HG03457 (cell line): ENCODE measurements around the gene ECHDC3.
"Not testable (repeated sequence)": the region's sequence is repeated elsewhere in the genome, so short reads cannot be mapped to it uniquely, and the experiment has no call there.

ENCODE experiments used
- ATAC-seq: cut with Tn5 transposase; IDR thresholded peaks from one replicate; pipeline ENCODE4 v1.9.1; 2021; ENCODE audit warnings: moderate number of reproducible peaks; ENCODE audit not compliant: unreplicated experiment

ECHDC3 gene, protein sequence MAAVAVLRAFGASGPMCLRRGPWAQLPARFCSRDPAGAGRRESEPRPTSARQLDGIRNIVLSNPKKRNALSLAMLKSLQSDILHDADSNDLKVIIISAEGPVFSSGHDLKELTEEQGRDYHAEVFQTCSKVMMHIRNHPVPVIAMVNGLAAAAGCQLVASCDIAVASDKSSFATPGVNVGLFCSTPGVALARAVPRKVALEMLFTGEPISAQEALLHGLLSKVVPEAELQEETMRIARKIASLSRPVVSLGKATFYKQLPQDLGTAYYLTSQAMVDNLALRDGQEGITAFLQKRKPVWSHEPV

DNA sequence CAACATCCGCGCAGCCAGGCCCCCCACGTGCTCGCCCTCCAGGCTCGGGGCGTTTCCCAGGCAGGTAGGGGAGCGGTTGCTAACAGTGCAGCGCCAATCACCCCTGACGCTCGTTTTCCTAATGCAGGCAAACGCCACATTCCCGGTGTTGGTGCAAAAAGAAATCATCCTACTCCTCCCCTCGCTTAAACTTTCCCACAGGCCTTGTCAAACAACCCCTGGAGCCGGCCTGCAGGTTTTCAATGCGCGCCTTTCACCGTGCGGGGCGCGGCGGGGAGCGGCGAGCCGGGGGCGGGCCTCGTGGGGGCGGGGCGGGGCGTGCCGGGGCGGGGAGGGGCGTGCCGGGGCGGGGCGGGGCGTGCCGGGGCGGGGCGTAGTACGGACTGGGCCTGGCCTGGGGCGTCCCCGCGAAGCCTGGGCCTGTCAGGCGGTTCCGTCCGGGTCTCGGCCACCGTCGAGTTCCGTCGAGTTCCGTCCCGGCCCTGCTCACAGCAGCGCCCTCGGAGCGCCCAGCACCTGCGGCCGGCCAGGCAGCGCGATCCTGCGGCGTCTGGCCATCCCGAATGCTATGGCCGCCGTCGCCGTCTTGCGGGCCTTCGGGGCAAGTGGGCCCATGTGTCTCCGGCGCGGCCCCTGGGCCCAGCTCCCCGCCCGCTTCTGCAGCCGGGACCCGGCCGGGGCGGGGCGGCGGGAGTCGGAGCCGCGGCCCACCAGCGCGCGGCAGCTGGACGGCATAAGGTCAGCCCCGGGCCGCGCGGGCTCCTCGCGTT lies at the start of gene ECHDC3:
Gene ECHDC3, plus strand, starts transcription at position 374 of the 770 bp plus-strand sequence. Its CDS starts 195 bp downstream, at position 569.
- ATAC-seq = peak; percentile 64

DNA sequence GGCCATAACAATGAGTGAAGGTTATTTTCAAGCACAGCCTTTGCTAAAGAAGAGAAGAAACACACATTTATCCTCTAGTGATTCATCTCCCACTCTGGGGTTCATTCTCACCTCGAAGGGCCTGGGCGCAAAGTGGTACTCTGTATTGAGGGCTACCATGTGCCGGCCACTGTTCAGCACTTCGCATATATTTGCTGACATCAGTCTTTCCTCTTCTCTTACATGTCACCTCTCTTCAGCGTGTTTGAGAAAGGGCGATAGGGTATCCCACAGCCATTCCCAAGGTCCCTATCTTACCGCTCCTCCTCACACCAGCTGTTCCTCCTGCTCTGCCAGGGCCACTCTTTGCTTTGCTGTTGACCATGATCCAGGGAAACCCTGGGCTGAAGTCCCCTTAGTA lies 48.8 kb upstream of the ECHDC3 start:
- no peak for ATAC-seq

GRCh38 chr10:11695779-11696178 lies 46.4 kb upstream of the ECHDC3 start:
- no peak for ATAC-seq

DNA sequence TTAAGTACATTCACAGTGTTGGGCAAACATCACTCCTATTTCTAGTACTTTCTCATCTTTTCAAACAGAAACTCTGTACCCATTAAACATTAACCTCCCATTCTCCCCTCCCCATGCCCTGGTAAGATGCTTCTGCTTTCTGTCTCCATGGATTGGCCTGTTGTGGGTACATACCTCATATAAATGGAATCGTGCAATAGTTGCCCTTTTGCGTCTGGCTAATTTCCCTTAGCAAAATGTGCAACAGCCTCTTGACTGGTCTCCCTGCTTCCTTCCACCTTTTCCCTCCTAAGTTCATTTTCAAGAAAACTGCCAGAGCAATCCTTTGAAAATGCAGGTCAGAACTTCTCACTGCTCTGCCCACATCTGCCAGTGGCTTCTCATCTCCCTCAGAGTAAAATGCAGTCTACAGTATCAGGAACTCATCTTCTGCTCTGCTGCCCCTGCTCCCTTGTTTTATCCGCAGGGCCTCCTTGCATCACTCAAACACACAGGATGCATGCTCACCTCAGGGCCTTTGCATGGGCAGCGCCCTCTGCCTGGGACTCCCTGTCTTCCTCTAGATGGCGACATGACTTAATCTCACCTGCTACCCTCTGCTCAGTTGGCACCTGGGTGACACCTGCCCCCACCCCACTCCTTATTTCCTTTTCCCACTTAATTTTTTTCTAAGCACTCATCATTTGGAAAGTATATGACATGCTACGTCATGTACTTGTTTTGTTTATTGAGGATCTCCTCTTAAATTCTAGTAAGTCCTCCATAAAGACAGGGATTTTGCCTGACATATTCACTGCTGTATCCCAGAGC lies 44.3 kb upstream of the ECHDC3 start:
- peak; percentile 48 for ATAC-seq

- peak; percentile 70 for ATAC-seq
These were observed 43.3 kb upstream of the ECHDC3 start for GRCh38 chr10:11698691-11699549.

GRCh38 chr10:11699550-11700097 lies 42.6 kb upstream of the ECHDC3 start:
- ATAC-seq = no peak

- ATAC-seq = no peak
These were observed 41.6 kb upstream of the ECHDC3 start for GRCh38 chr10:11700539-11700938.

- no peak for ATAC-seq
These were observed 40.6 kb upstream of the ECHDC3 start for GRCh38 chr10:11701451-11702095.

- no peak for ATAC-seq
These were observed 39.9 kb upstream of the ECHDC3 start for GRCh38 chr10:11702264-11702663.

- no peak for ATAC-seq
These were observed 38.1 kb upstream of the ECHDC3 start for GRCh38 chr10:11704092-11704491.

DNA sequence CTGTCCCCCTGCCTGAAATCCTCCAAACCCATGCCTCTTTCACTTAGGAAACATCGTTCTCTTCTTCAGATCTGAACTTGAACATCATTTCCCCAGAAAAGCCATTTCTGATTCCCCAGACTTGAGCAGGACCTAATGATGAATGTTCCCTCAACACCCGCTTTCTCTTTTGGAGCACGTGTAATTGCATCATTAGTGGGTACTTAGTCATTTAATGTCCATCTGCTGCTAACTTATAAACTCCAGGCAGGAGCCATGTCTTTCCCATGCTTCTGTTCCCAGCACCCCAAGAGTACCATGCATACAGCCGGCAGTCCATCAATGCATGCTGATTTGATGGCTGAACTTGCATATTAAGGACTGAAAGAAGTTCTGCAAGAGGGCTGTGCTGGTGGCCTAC lies 36.5 kb upstream of the ECHDC3 start:
- no peak for ATAC-seq

GRCh38 chr10:11706895-11707567 lies 35.2 kb upstream of the ECHDC3 start:
- no peak for ATAC-seq

DNA sequence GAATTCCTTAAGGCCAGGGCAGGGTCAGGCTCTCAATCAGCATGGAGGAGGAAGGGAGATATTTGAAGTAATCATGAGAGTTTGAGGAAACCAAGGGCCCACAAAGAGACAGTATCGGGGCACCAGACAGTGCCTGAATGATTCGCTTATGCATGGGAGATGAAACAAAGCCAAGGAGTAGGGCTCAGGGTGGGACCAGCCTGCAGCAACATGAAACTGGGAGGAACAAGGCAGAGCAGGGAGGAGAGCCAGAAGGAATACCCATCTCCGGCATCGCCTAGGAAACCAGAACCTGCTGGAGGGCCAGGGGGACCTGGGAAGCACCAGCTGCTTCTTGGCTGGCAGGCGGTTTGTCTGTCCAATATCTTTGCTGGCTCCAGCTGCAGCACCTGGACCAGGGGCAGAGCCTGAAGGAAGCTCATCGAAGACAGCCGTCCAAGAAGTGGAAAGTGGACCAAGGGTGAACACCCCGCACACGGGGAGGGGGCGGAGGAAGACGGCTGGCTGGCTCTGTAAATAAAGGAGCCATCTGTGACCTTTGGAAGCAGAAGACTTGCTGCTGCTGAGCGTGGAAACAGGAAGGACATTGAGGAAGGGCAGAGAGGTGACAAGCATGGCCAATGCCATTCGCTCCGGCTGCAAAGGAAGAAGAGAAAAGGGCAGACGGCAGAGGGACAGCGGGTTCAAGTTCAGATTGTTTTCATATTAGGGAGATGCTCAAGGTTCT lies 34.4 kb upstream of the ECHDC3 start:
- ATAC-seq = no peak

GRCh38 chr10:11708801-11709200 lies 33.4 kb upstream of the ECHDC3 start:
- not testable (repeated sequence) for ATAC-seq

DNA sequence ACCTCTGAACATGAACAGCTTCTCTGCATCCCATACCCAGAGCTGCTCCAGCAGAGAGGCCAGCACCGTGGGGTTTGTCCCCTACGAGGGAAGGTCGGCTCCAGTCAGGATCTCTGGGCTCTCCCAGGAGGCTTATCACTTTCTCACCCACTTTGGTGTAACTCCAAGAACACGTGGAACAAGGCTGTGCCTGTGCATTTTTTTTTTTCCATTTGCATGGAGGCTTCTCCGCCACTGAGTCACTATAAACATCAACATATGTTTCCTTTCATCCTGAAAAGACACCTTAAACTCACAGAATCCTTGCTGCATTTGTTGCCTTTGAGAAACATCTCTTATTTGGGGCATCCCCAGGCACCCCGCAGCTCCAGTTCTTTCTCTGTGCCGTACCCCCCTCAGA lies 29.4 kb upstream of the ECHDC3 start:
- ATAC-seq = no peak

- ATAC-seq = no peak
These were observed 28.9 kb upstream of the ECHDC3 start for GRCh38 chr10:11713186-11713743.

- ATAC-seq = no peak
These were observed 28.2 kb upstream of the ECHDC3 start for GRCh38 chr10:11713963-11714362.

GRCh38 chr10:11714750-11715365 lies 27.3 kb upstream of the ECHDC3 start:
- no peak for ATAC-seq
